Amniotic epithelial cell (primary cell): Measurements from ENCODE around the gene LRRC63.
A peak's percentile ranks its signal among the peaks of the same experiment; 100 is the strongest.
"Not testable (repeated sequence)": the region's sequence is repeated elsewhere in the genome, so short reads cannot be mapped to it uniquely, and the experiment has no call there.

Source experiments
- DNase-seq: peaks from one replicate; pipeline ENCODE4 v3.0.0-alpha.2; 2010; ENCODE audit warnings: low read depth

LRRC63 gene

GRCh38 chr13:46265292-46265691 is 53.6 kb downstream of the LRRC63 start:
- DNase-seq: no peak

- DNase-seq: no peak
Observed at GRCh38 chr13:46267166-46267565, 55.4 kb downstream of the LRRC63 start.

- no peak for DNase-seq
Observed at GRCh38 chr13:46270416-46270815, 58.7 kb downstream of the LRRC63 start.

- no peak for DNase-seq
Observed at GRCh38 chr13:46274094-46274698, 62.5 kb downstream of the LRRC63 start.

GRCh38 chr13:46278474-46278873 is 66.7 kb downstream of the LRRC63 start:
- DNase-seq: peak; percentile 18

- no peak for DNase-seq
Observed at GRCh38 chr13:46281779-46282178, 70.1 kb downstream of the LRRC63 start.

GRCh38 chr13:46283912-46284824 is 72.4 kb downstream of the LRRC63 start:
- not testable (repeated sequence) for DNase-seq

GRCh38 chr13:46286972-46287371 is 75.2 kb downstream of the LRRC63 start:
- peak; percentile 2 for DNase-seq

- DNase-seq: peak; percentile 52
Observed at GRCh38 chr13:46288570-46289259, 77.0 kb downstream of the LRRC63 start.

- no peak for DNase-seq
Observed at GRCh38 chr13:46289260-46289955, 77.7 kb downstream of the LRRC63 start.

- no peak for DNase-seq
Observed at GRCh38 chr13:46290434-46290833, 78.7 kb downstream of the LRRC63 start.

- DNase-seq: no peak
Observed at GRCh38 chr13:46293436-46293835, 81.7 kb downstream of the LRRC63 start.

- peak; percentile 91 for DNase-seq
Observed at GRCh38 chr13:46295491-46296114, 83.9 kb downstream of the LRRC63 start.

- peak; percentile 96 for DNase-seq
Observed at GRCh38 chr13:46296115-46296822, 84.5 kb downstream of the LRRC63 start.

GRCh38 chr13:46296921-46297320 is 85.2 kb downstream of the LRRC63 start:
- peak; percentile 97 for DNase-seq

- DNase-seq: peak; percentile 89
Observed at GRCh38 chr13:46297361-46297811, 85.7 kb downstream of the LRRC63 start.

GRCh38 chr13:46303742-46304385 is 92.1 kb downstream of the LRRC63 start:
- no peak for DNase-seq

- DNase-seq: no peak
Observed at GRCh38 chr13:46304546-46304945, 92.8 kb downstream of the LRRC63 start.

GRCh38 chr13:46307554-46307953 is 95.8 kb downstream of the LRRC63 start:
- peak; percentile 31 for DNase-seq

GRCh38 chr13:46310066-46310465 is 98.3 kb downstream of the LRRC63 start:
- no peak for DNase-seq
